HepG2 (cell line): ENCODE data around the gene IMPG2. TPM values are rescaled to one million over a fixed set of nuclear protein-coding genes. Genes with fewer than 3 reads are reported as not detected.

Experiments used
- ATAC-seq: fragments of 200-7000 bp; cut with Tn5 transposase; 3 replicates; pipeline ENCODE4 v1.9.1; 2020; ENCODE audit warnings: mild to moderate bottlenecking, moderate library complexity
- BruUV-seq: library from RNA; stranded (reverse); fragments of 400-500 nt; replicated peaks from 2 replicates; lab custom pipeline; 2021; lab: Mats Ljungman, UMichigan
- CTCF ChIA-PET: fragments of 300-600 bp; formaldehyde crosslinking; extraction: SDS; loops from one replicate; lab custom pipeline; 2021; ENCODE audit warnings: low total read pairs, inconsistent platforms, low intra/inter-chr PET ratio; lab: Yijun Ruan, JAX
- POLR2A ChIA-PET: fragments of 350-600 bp; sonication (Branson Sonifier 250); formaldehyde crosslinking; loops from one replicate; lab custom pipeline; 2020; ENCODE audit warnings: antibody characterized with exemption, inconsistent platforms; lab: Yijun Ruan, JAX
- DNase-seq: peaks from one replicate; pipeline ENCODE4 v3.0.0-alpha.2; 2015; ENCODE audit warnings: low spot score
- FAIRE-seq: peaks from 3 replicates; lab custom pipeline; 2011; peaks lifted over from hg19 to GRCh38; lab: Jason Lieb, UNC
- H2AFZ ChIP-seq: one replicate; pipeline ENCODE4 v1.6.1; 2011; ENCODE audit warnings: low read length, inconsistent platforms
- H3K27ac ChIP-seq: fragments of 300-600 bp; 3 replicates; pipeline ENCODE4 v1.8.0; 2011; ENCODE audit warnings: mixed run types, mild to moderate bottlenecking, mixed read lengths, low read length, inconsistent platforms; ENCODE audit not compliant: insufficient read depth; ENCODE audit errors: extremely low read length
- H3K27me3 ChIP-seq, 2 experiments: fragments of 200-600 bp in 1 of 2; 2 replicates in 1 of 2; 3 replicates in 1 of 2; pipeline versions ENCODE4 v1.6.0 to v1.8.0; 2011; ENCODE audit warnings: low read length in 2 of 2, mild to moderate bottlenecking in 2 of 2, moderate library complexity in 2 of 2, inconsistent platforms in 1 of 2; ENCODE audit not compliant: insufficient read depth in 2 of 2, control insufficient read depth in 1 of 2
- H3K36me3 ChIP-seq, 2 experiments: fragments of 200-600 bp in 1 of 2; replicated peaks in 1 of 2; 2 replicates in 1 of 2; 3 replicates in 1 of 2; pipeline versions ENCODE4 v1.5.1 to v1.8.0; 2011; ENCODE audit warnings: low read length in 2 of 2, inconsistent platforms in 1 of 2; ENCODE audit not compliant: insufficient read depth in 2 of 2, control insufficient read depth in 1 of 2
- H3K4me1 ChIP-seq: 2 replicates; pipeline ENCODE4 v1.5.1; 2012; ENCODE audit warnings: low read length, inconsistent platforms; ENCODE audit not compliant: insufficient read depth
- H3K4me2 ChIP-seq: 2 replicates; pipeline ENCODE4 v1.6.0; 2011; ENCODE audit warnings: low read depth, low read length, inconsistent platforms
- H3K4me3 ChIP-seq, 3 experiments: fragments of 200-600 bp in 1 of 3; sonication (generic), shearing (Covaris generic) in 1 of 3; replicated peaks in 1 of 3; 2 replicates each; pipeline ENCODE4 v1.5.1; 2011 to 2016; ENCODE audit warnings: low read length in 3 of 3, inconsistent platforms in 2 of 3, low read depth in 2 of 3, mild to moderate bottlenecking in 2 of 3, control low read depth in 1 of 3, mixed read lengths in 1 of 3; ENCODE audit not compliant: insufficient read depth in 1 of 3
- H3K79me2 ChIP-seq: one replicate; pipeline ENCODE4 v1.6.1; 2011; ENCODE audit warnings: low read length, inconsistent platforms; ENCODE audit not compliant: insufficient read depth
- H3K9ac ChIP-seq: 2 replicates; pipeline ENCODE4 v1.6.0; 2011; ENCODE audit warnings: mild to moderate bottlenecking, low read depth, low read length, inconsistent platforms; ENCODE audit not compliant: insufficient read depth
- H3K9me3 ChIP-seq: 2 replicates; pipeline ENCODE4 v1.5.1; 2012; ENCODE audit warnings: mild to moderate bottlenecking, low read length
- H4K20me1 ChIP-seq: 2 replicates; pipeline ENCODE4 v1.6.0; 2011; ENCODE audit warnings: inconsistent platforms, mild to moderate bottlenecking, low read length, moderate library complexity; ENCODE audit not compliant: insufficient read depth
- AKNA ChIP-seq: sonication (generic); formaldehyde crosslinking; IDR thresholded peaks from 2 replicates; pipeline ENCODE4 v1.4.0; 2020; ENCODE audit warnings: missing genetic modification reagents, borderline replicate concordance
- ERF ChIP-seq: IDR thresholded peaks from 2 replicates; pipeline ENCODE4 v1.6.1; 2018; ENCODE audit warnings: missing biosample characterization, missing genetic modification reagents
- ISX ChIP-seq: sonication (generic); formaldehyde crosslinking; conservative IDR thresholded peaks from 2 replicates; pipeline ENCODE4 v1.5.0; 2020; ENCODE audit warnings: missing genetic modification reagents
- KDM4B ChIP-seq: sonication (generic); formaldehyde crosslinking; IDR thresholded peaks from 2 replicates; pipeline ENCODE4 v1.4.0; 2020; ENCODE audit warnings: missing genetic modification reagents
- ZFP91 ChIP-seq: sonication (generic); formaldehyde crosslinking; IDR thresholded peaks from 2 replicates; pipeline ENCODE4 v1.9.0; 2022; ENCODE audit warnings: missing genetic modification reagents, mild to moderate bottlenecking, borderline replicate concordance
- ZMYM4 ChIP-seq: sonication (generic); formaldehyde crosslinking; IDR thresholded peaks from 2 replicates; pipeline ENCODE4 v1.8.1; 2023; ENCODE audit warnings: mild to moderate bottlenecking, missing genetic modification reagents
- ZNF276 ChIP-seq: sonication (generic); formaldehyde crosslinking; IDR thresholded peaks from 2 replicates; pipeline ENCODE4 v1.4.0; 2020; ENCODE audit warnings: mild to moderate bottlenecking, low read depth, missing genetic modification reagents
- WGBS: methylation state at CpG from one replicate; pipeline ENCODE4 v1.1.6; 2017; ENCODE audit warnings: low lambda C conversion rate; 5-methylcytosine and 5-hydroxymethylcytosine counted together
- in situ Hi-C: cut with HindIII; loops from 2 replicates; pipeline ENCODE4 v1.10.0; 2017; ENCODE audit warnings: low pct_unique_long_range_greater_than_20kb; ENCODE audit not compliant: extremely low pct_ligation_motif_present
- intact Hi-C: fragments of 100-400 bp; cut with micrococcal nuclease; formaldehyde crosslinking; loops from one replicate; pipeline ENCODE4 v1.10.0; 2022; ENCODE audit not compliant: unreplicated experiment
- polyA plus RNA-seq, 8 experiments: library from polyadenylated mRNA; depleted of rRNA in 3 of 8; stranded (reverse) in 7 of 8; unstranded in 1 of 8; fragments of >200 nt; fragmentation: Illumina TruSeq in 4 of 8; extraction: Trizol in 4 of 8; gene quantifications; 2 replicates each; pipeline versions ENCODE4 v1.2.1 to v1.2.3, GENCODE V29; 2011 to 2016; ENCODE audit warnings: low read depth in 4 of 8, missing spikeins in 1 of 8, mixed read lengths in 1 of 8; ENCODE audit not compliant: insufficient read depth in 1 of 8
- total RNA-seq, 5 experiments: library from RNA; depleted of rRNA; stranded (reverse); fragments of >200 nt; fragmentation: Illumina TruSeq; extraction: Trizol; gene quantifications; 2 replicates each; pipeline ENCODE4 v1.2.3, GENCODE V29; 2016; ENCODE audit warnings: low read depth in 1 of 5
- TF ChIP-seq, protein P1 (sequence below): sonication (generic); formaldehyde crosslinking; IDR thresholded peaks from 2 replicates; pipeline ENCODE4 v1.4.0; 2020; ENCODE audit warnings: missing genetic modification reagents, borderline replicate concordance
- TF ChIP-seq, protein P2 (sequence below): sonication (generic); formaldehyde crosslinking; IDR thresholded peaks from 2 replicates; pipeline ENCODE4 v1.4.0; 2020; ENCODE audit warnings: missing genetic modification reagents

Gene IMPG2
- total and polyA plus RNA-seq, 2 of the 13 experiments (the other 11 are each of a cell fraction or from before 2014, with no cell fraction given): 0.02 to 0.03 TPM

GRCh38 chr3:101212730-101213129, 107.6 kb downstream of the IMPG2 start:
- peaks cover 10% of the 10 kb centered on the region for H3K9me3 ChIP-seq
- intact Hi-C loops (loop anchor here (5.0 kb wide), 2 partner anchors 170 to 425 kb away; no protein-coding TSS in a partner anchor), in situ Hi-C loops (no loop called here)
- H3K27me3 ChIP-seq: no peaks in the 10 kb centered on the region; a peak in 1 of 5 replicates
- no peak for ATAC-seq
- FAIRE-seq: no peak
- no peak for DNase-seq
- H3K4me1 ChIP-seq: no peaks in the 10 kb centered on the region
- no TSS peak for BruUV-seq
- H3K27ac ChIP-seq: no peak overlapping the region
- no peak overlapping the region for H3K4me2 ChIP-seq
- ChIA-PET POLR2A (no interaction called here), CTCF (no interaction called here)
- H3K36me3 ChIP-seq: no peaks in the 10 kb centered on the region
- no peak overlapping the region for H2AFZ ChIP-seq
- 0% methylated on average over 2 of the region's 2 CpGs for WGBS
- no peaks in the 10 kb centered on the region for H4K20me1 ChIP-seq
- no peak overlapping the region for H3K9ac ChIP-seq
- no peak overlapping the region for H3K4me3 ChIP-seq
- H3K79me2 ChIP-seq: no peaks in the 10 kb centered on the region
- TF ChIP-seq KDM4B (CRISPR knock-in tag) (no peak), ZFP91 (CRISPR knock-in tag) (no peak), ISX (CRISPR knock-in tag) (no peak), AKNA (CRISPR knock-in tag) (no peak), ERF (no peak), ZNF276 (CRISPR knock-in tag) (no peak), ZMYM4 (CRISPR knock-in tag) (no peak)
- TF ChIP-seq, protein P1, sequence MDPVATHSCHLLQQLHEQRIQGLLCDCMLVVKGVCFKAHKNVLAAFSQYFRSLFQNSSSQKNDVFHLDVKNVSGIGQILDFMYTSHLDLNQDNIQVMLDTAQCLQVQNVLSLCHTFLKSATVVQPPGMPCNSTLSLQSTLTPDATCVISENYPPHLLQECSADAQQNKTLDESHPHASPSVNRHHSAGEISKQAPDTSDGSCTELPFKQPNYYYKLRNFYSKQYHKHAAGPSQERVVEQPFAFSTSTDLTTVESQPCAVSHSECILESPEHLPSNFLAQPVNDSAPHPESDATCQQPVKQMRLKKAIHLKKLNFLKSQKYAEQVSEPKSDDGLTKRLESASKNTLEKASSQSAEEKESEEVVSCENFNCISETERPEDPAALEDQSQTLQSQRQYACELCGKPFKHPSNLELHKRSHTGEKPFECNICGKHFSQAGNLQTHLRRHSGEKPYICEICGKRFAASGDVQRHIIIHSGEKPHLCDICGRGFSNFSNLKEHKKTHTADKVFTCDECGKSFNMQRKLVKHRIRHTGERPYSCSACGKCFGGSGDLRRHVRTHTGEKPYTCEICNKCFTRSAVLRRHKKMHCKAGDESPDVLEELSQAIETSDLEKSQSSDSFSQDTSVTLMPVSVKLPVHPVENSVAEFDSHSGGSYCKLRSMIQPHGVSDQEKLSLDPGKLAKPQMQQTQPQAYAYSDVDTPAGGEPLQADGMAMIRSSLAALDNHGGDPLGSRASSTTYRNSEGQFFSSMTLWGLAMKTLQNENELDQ: no peak
- TF ChIP-seq, protein P2, sequence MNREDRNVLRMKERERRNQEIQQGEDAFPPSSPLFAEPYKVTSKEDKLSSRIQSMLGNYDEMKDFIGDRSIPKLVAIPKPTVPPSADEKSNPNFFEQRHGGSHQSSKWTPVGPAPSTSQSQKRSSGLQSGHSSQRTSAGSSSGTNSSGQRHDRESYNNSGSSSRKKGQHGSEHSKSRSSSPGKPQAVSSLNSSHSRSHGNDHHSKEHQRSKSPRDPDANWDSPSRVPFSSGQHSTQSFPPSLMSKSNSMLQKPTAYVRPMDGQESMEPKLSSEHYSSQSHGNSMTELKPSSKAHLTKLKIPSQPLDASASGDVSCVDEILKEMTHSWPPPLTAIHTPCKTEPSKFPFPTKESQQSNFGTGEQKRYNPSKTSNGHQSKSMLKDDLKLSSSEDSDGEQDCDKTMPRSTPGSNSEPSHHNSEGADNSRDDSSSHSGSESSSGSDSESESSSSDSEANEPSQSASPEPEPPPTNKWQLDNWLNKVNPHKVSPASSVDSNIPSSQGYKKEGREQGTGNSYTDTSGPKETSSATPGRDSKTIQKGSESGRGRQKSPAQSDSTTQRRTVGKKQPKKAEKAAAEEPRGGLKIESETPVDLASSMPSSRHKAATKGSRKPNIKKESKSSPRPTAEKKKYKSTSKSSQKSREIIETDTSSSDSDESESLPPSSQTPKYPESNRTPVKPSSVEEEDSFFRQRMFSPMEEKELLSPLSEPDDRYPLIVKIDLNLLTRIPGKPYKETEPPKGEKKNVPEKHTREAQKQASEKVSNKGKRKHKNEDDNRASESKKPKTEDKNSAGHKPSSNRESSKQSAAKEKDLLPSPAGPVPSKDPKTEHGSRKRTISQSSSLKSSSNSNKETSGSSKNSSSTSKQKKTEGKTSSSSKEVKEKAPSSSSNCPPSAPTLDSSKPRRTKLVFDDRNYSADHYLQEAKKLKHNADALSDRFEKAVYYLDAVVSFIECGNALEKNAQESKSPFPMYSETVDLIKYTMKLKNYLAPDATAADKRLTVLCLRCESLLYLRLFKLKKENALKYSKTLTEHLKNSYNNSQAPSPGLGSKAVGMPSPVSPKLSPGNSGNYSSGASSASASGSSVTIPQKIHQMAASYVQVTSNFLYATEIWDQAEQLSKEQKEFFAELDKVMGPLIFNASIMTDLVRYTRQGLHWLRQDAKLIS (CRISPR knock-in tag): no peak
